Amniotic epithelial cell (primary cell): ENCODE measurements around the gene RELN.

Experiments used
- DNase-seq: peaks from one replicate; pipeline ENCODE4 v3.0.0-alpha.2; 2010; ENCODE audit warnings: low read depth

RELN gene

DNA sequence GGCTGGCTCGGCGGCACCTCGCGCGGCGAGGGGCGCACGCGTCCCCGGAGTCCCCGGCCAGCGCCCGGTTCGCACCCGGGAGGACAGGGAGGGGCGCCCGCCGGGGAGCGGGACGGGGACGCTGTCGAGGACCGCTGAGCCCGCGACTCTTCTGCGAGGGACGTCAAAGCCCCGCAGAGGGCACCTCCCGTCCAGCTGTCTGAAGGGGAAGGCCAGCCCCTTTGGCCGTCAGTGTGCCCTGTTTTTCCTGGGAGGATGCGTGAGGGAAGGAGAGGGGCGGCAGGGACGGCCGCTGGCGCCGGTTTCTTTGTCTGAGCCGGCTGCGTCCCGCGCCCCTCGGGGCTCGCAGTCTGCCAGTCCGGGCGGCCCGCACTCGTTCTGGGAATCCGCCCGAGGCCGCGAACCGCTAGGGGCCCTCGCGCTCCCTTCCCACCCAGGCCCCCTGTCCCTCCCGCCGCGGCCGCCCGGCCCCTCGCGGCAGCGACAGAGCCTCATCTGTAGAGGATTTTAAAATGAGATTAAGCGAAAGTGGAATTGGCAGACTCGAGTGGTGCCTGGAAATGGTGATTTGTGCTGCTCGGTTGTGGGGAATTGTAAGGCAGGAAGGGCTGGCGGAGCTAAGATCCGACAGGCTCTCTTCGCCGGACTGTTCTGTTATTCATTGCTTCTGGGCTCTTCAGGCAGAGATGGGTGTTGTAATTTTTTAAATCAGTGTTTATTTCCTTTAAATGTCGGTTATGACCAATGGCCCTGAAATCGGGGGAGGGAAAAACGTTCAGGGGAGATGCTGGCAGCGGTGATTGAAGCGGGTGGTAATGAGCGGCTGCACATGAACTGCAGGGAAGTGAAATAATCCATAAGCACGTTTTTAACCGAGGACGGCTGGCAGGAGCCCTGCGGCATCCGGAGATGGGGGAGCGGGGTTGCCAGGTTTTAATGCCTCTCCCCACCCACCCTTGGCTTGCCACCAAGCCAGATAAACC is 618 bp upstream of the RELN start:
- DNase-seq, result peak; percentile 36

- no peak for DNase-seq
Measured at GRCh38 chr7:103988468-103989199, 824 bp downstream of the RELN start.

- no peak for DNase-seq
Measured at GRCh38 chr7:103987451-103987850, 2.0 kb downstream of the RELN start.

- no peak for DNase-seq
Measured at GRCh38 chr7:103985565-103986126, 3.8 kb downstream of the RELN start.

- DNase-seq, result no peak
Measured at GRCh38 chr7:103984050-103984449, 5.4 kb downstream of the RELN start.

GRCh38 chr7:103983201-103983977 is 6.1 kb downstream of the RELN start:
- DNase-seq, result no peak

DNA sequence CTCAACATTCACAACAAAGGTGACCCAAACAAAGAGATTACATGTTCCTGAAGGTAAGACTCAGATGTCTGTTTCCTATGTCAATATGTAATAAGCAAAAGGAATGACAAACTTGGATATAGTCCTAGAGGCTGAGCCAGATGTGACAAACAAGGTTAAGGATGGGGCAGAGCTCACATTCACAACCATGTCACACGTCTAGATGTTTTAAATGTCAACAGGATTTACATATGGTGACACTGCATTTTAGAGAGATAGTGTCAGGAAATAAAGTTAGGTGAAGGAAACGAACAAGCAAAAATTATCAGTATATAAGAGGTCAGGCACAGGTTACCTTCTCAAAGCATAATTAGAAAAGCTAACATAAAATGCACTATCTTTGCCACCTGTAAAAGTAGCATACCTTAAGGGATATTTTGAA is 8.4 kb downstream of the RELN start:
- no peak for DNase-seq

- no peak for DNase-seq
Measured at GRCh38 chr7:103972779-103973434, 16.6 kb downstream of the RELN start.

GRCh38 chr7:103967401-103967800 is 22.1 kb downstream of the RELN start:
- no peak for DNase-seq

GRCh38 chr7:103966593-103967277 is 22.7 kb downstream of the RELN start:
- DNase-seq, result no peak

- no peak for DNase-seq
Measured at GRCh38 chr7:103964269-103964668, 25.2 kb downstream of the RELN start.

DNA sequence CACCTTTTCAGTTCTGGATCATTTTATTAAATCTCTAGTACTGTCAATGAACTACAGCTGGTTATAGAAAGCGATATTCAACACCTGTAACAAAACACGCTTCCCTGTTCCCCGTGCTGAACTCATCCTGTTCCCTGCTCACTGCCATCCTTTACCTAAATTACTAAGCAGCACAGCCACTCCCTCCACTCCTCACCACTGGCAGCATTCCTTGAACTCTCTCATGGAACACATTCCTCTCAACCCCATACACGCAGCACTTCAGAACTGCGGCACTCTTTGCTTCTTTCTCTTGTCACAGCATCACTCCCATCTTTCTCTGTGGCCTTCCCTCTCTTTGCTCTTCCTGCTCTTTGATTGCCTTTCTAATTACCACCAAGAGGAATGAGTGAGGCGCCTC is 27.4 kb downstream of the RELN start:
- DNase-seq, result no peak

DNA sequence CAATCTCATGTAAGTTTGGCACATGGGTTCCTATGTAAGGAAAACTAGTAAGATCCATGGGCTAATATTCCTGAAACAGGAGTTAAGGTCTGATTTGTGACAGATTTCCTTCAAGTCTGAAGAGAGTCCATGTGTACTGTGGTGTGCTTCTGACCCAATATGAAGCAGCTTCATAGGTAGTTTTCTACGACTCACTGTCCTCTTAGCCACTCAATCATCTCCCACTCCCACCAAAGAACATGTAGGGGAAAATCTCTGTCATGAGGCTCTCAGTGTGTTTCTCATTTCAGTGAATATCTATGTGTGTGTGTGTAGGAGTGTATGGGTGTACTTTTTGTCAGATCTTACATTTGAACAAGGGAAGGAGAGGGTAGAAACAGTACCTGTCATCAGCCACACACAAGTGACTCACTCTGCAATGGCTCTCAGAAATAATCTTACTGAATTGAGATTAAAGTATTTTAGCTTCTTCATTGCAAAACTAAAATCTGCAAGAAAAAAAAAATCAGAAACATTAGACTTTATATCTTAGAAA is 31.1 kb downstream of the RELN start:
- DNase-seq, result no peak

DNA sequence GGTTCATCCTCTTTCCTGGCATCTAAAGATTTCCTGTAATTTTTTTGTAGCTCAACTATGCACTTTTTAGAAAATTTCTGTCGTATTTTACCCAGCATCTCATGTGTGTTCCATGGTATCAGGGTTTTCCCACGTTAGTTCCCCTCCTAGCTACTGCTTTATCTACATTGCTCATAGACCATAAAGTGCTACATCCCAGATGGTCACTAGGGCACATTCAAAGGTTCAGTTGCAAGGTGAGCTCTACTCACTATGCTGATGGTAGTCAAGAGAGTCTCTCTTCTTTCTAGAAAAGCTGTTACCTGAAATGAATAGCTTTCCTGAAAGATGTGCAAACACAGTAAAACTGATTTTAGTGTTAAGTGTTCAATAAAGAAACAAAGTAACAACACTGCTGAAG is 33.5 kb downstream of the RELN start:
- DNase-seq, result no peak

- DNase-seq, result no peak
Measured at GRCh38 chr7:103952408-103952807, 37.0 kb downstream of the RELN start.

GRCh38 chr7:103951311-103951710 is 38.1 kb downstream of the RELN start:
- no peak for DNase-seq

GRCh38 chr7:103949374-103949773 is 40.1 kb downstream of the RELN start:
- DNase-seq, result no peak

DNA sequence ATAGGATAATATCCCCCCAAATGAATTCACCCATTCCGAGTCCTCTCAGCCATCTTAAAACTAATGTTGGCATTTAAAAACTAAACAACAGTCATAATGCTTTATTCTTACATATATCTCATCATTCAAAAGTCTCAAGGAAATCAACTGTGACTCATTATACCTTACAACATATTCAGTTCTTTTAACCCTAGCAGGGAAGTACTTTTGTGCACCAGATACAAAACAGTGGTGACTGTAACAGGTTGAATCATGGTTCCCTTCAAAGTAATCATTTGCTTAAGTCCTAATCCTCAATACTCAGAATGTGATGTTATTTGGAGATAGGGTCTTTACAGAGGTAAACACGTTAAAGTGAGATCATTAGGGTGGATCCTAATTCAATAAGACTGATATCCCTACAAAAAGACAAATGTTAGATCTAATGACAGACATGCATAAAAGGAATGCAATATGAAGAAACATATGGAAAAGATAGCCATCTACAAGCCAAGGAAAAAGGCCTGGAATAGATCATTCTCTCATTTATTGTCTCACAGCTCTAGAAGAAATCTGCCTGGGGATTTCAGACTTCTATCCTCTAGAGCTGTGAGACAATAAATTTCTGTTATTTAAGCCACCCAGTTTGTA is 42.3 kb downstream of the RELN start:
- peak; percentile 29 for DNase-seq

DNA sequence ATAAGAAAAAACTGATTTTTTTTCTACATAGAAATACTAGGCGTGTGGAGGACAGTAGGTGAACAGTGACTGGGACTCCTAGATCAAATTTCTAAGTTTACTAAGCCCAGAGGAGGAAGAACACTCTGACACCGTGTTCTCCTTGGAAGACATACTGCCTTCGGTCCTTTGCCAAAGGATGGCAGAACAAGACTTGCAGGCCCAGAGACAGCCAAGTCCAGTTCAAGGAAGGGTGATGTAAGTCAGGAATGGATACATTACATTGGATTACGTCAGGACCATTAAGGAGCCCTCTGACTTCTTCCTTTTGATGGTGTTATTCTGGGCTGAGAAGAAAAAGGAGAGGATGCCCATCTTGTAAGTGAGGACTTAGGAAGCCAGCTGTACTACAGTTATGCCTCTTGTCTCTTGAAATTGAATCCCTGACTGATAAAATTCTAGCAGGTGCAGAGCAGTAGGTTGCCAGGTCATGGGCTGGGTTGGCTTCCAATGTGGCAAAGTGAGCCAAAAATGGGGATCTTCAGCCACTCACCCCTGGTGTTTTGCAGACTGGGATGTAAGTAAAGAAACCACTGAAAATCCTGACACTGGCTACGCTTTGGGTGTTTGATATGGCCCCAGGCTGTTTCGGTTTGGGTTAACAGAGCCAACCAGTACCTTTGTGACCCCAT is 45.1 kb downstream of the RELN start:
- no peak for DNase-seq

- DNase-seq, result no peak
Measured at GRCh38 chr7:103941976-103942375, 47.5 kb downstream of the RELN start.
